Fibroblast of lung (primary cell): ENCODE data around the gene CDK15.

ENCODE experiments used
- CTCF ChIP-seq, 2 donors: IDR thresholded peaks in 1 of 2; conservative IDR thresholded peaks in 1 of 2; 1 replicate in 1 of 2; 2 replicates in 1 of 2; pipeline ENCODE4 v1.5.1; 2011 to 2012; ENCODE audit warnings: low read length in 2 of 2, control low read depth in 1 of 2, inconsistent platforms in 1 of 2, low read depth in 1 of 2, mild to moderate bottlenecking in 1 of 2
- EZH2 ChIP-seq: IDR thresholded peaks from 2 replicates; pipeline ENCODE4 v1.5.1; 2012; ENCODE audit warnings: low read length, control low read depth, mild to moderate bottlenecking; ENCODE audit errors: missing control alignments

- TF ChIP-seq CTCF (conservative IDR thresholded peaks at IDR 0.05 in 1 of 2, IDR thresholded peaks at IDR 0.05 in 1 of 2; ENCODE audit: low read depth in 1 of 2, low read length in 2 of 2) (no peak), EZH2 (no peak)
These were observed 16.0 kb upstream of the CDK15 start for GRCh38 chr2:201790291-201790690.
